Measurements from ENCODE around the gene TRPM3.
"Not testable (repeated sequence)": the region's sequence is repeated elsewhere in the genome, so short reads cannot be mapped to it uniquely, and the experiment has no call there.

DNA sequence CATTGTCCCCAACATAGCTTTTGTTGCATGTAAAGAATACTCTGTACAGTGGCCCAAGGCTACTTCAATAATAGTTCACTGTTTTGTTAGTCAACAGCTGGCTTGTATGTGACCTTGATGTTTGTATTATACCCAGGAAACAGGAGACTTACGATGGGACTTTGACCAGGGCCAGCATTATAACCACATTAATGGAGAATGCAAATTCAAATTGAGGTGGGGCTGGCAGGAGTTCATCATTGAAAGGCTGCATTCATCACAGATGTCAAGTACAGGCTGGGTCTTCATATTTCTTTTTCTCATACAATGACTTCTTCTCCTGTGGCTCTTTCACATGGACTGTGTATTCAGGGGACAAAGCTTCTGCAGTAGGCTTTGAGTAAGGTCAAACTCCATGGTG is 396.6 kb downstream of the TRPM3 start:
- not testable (repeated sequence) for TF ChIP-seq CTCF, POLR2A (IDR thresholded peaks at IDR 0.05)
